DND-41 (cell line): ENCODE results near the gene DRC3.
A peak's percentile ranks its signal among the peaks of the same experiment; 100 is the strongest.
"Not testable (repeated sequence)": the region's sequence is repeated elsewhere in the genome, so short reads cannot be mapped to it uniquely, and the experiment has no call there.

Source experiments
- ATAC-seq: fragments of 200-7000 bp; cut with Tn5 transposase; 3 replicates; pipeline ENCODE4 v1.9.1; 2021; ENCODE audit warnings: low read depth; ENCODE audit not compliant: insufficient read depth
- DNase-seq: peaks from one replicate; pipeline ENCODE4 v3.0.0-alpha.2; 2020
- H2AFZ ChIP-seq: 2 replicates; pipeline ENCODE4 v1.6.0; 2012; ENCODE audit warnings: low read depth, low read length
- H3K27ac ChIP-seq: 2 replicates; pipeline ENCODE4 v1.5.1; 2012; ENCODE audit warnings: low read length, inconsistent platforms
- H3K27me3 ChIP-seq: fragments of 200-600 bp; sonication (generic); 2 replicates; pipeline ENCODE4 v1.6.0; 2012; ENCODE audit warnings: low read length, mild to moderate bottlenecking, inconsistent platforms; ENCODE audit not compliant: insufficient read depth, poor library complexity
- H3K36me3 ChIP-seq: 2 replicates; pipeline ENCODE4 v1.5.1; 2012; ENCODE audit warnings: low read length, inconsistent platforms; ENCODE audit not compliant: insufficient read depth
- H3K4me1 ChIP-seq: 2 replicates; pipeline ENCODE4 v1.5.1; 2012; ENCODE audit warnings: mild to moderate bottlenecking, low read length; ENCODE audit not compliant: insufficient read depth
- H3K4me2 ChIP-seq: 2 replicates; pipeline ENCODE4 v1.6.0; 2012; ENCODE audit warnings: mild to moderate bottlenecking, moderate library complexity, low read length, inconsistent platforms; ENCODE audit not compliant: insufficient read depth
- H3K4me3 ChIP-seq, 2 experiments: fragments of 200-600 bp in 1 of 2; shearing (Covaris generic) in 1 of 2; 2 replicates each; pipeline ENCODE4 v1.5.1; 2012 to 2016; ENCODE audit warnings: inconsistent platforms in 2 of 2, low read length in 2 of 2, mild to moderate bottlenecking in 2 of 2, low read depth in 1 of 2, moderate library complexity in 1 of 2
- H3K79me2 ChIP-seq: 2 replicates; pipeline ENCODE4 v1.6.0; 2012; ENCODE audit warnings: low read length, inconsistent platforms; ENCODE audit not compliant: insufficient read depth
- H3K9ac ChIP-seq: 2 replicates; pipeline ENCODE4 v1.6.0; 2012; ENCODE audit warnings: low read depth, mild to moderate bottlenecking, inconsistent platforms, low read length, moderate library complexity
- H3K9me3 ChIP-seq: 2 replicates; pipeline ENCODE4 v1.5.1; 2012; ENCODE audit warnings: low read length, moderate library complexity, mild to moderate bottlenecking, inconsistent platforms; ENCODE audit not compliant: insufficient read depth, severe bottlenecking
- H4K20me1 ChIP-seq: 2 replicates; pipeline ENCODE4 v1.6.0; 2012; ENCODE audit warnings: low read length; ENCODE audit not compliant: insufficient read depth
- EZH2 ChIP-seq: IDR thresholded peaks from 3 replicates; pipeline ENCODE4 v1.6.1; 2012; ENCODE audit warnings: borderline replicate concordance, low read depth, mild to moderate bottlenecking, moderate library complexity, low read length, inconsistent platforms; ENCODE audit not compliant: severe bottlenecking
- TF ChIP-seq, protein P1 (sequence below): IDR thresholded peaks from 2 replicates; pipeline ENCODE4 v1.5.1; 2012; ENCODE audit warnings: borderline replicate concordance, low read length, moderate library complexity, mild to moderate bottlenecking; ENCODE audit not compliant: poor library complexity, severe bottlenecking; ENCODE audit errors: extremely low read depth

The DRC3 gene

DNA sequence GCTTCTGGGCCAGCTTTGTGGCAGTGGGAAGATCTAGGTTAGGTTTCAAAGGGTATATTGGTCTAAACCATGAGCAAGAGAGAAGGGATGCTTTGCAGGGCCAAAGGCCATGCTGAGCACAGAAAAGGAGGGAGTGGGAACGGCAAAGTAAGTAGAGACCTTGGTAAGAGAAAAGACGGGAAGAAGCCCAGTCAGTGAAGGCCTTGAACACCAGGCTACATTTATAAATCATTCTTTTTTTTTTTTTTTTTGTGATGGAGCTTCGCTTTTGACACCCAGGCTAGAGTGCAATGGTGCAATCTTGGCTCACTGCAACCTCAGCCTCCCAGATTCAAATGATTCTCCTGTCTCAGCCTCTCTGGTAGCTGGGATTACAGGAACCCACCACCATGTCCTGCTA, 18.6 kb upstream of the DRC3 start:
- H3K9ac ChIP-seq, result no peak overlapping the region
- H4K20me1 ChIP-seq, result no peaks in the 10 kb centered on the region; the same call in 1 of the 2 replicates
- no peaks in the 10 kb centered on the region for H3K36me3 ChIP-seq
- DNase-seq (no peak), ATAC-seq (no peak)
- H3K79me2 ChIP-seq, result 0 out of 2 replicates have a peak, but pooled peaks cover 2% of the 10 kb centered on the region
- H3K4me3 ChIP-seq, result no peak overlapping the region
- no peak overlapping the region for H3K4me2 ChIP-seq
- H3K27me3 ChIP-seq, result no peaks in the 10 kb centered on the region
- H3K9me3 ChIP-seq, result no peaks in the 10 kb centered on the region
- no peak overlapping the region for H3K27ac ChIP-seq
- no peak for TF ChIP-seq EZH2
- TF ChIP-seq, protein P1, sequence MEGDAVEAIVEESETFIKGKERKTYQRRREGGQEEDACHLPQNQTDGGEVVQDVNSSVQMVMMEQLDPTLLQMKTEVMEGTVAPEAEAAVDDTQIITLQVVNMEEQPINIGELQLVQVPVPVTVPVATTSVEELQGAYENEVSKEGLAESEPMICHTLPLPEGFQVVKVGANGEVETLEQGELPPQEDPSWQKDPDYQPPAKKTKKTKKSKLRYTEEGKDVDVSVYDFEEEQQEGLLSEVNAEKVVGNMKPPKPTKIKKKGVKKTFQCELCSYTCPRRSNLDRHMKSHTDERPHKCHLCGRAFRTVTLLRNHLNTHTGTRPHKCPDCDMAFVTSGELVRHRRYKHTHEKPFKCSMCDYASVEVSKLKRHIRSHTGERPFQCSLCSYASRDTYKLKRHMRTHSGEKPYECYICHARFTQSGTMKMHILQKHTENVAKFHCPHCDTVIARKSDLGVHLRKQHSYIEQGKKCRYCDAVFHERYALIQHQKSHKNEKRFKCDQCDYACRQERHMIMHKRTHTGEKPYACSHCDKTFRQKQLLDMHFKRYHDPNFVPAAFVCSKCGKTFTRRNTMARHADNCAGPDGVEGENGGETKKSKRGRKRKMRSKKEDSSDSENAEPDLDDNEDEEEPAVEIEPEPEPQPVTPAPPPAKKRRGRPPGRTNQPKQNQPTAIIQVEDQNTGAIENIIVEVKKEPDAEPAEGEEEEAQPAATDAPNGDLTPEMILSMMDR, result no peak
- H3K4me1 ChIP-seq, result no peaks in the 10 kb centered on the region
- H2AFZ ChIP-seq, result no peak overlapping the region

- H3K9ac ChIP-seq, H3K27me3 ChIP-seq, ATAC-seq, H3K4me2 ChIP-seq, H3K79me2 ChIP-seq, H3K9me3 ChIP-seq, H3K4me3 ChIP-seq, H2AFZ ChIP-seq, H3K36me3 ChIP-seq, H3K27ac ChIP-seq, H3K4me1 ChIP-seq, H4K20me1 ChIP-seq: not testable (repeated sequence)
- DNase-seq, result peak; percentile 20
Observed at GRCh38 chr17:17955790-17956341, 16.8 kb upstream of the DRC3 start.

DNA sequence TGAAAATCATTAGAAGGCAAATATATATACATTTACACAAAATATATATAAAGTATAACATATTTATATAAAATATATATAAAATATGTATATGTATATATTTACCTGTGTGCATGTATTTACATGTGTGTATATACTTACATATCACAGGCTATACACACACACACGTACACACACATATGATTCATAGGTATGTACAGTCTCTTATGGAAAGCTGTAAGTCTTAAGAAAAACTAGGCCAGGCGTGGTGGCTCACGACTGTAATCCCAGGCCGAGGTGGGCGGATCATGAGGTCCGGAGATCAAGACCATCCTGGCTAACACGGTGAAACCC, 15.1 kb upstream of the DRC3 start:
- Histone ChIP-seq H3K4me3 (no peak overlapping the region), H2AFZ (no peak overlapping the region), H3K4me1 (no peaks in the 10 kb centered on the region), H4K20me1 (peaks cover 2% of the 10 kb centered on the region; the same call in 1 of the 2 replicates), H3K27me3 (no peaks in the 10 kb centered on the region), H3K27ac (no peak overlapping the region), H3K79me2 (0 out of 2 replicates have a peak, but pooled peaks cover 4% of the 10 kb centered on the region), H3K9me3 (no peaks in the 10 kb centered on the region), H3K9ac (no peak overlapping the region), H3K36me3 (no peaks in the 10 kb centered on the region), H3K4me2 (no peak overlapping the region)
- TF ChIP-seq, protein P1, result no peak
- TF ChIP-seq EZH2, result no peak
- DNase-seq (no peak), ATAC-seq (no peak)

DNA sequence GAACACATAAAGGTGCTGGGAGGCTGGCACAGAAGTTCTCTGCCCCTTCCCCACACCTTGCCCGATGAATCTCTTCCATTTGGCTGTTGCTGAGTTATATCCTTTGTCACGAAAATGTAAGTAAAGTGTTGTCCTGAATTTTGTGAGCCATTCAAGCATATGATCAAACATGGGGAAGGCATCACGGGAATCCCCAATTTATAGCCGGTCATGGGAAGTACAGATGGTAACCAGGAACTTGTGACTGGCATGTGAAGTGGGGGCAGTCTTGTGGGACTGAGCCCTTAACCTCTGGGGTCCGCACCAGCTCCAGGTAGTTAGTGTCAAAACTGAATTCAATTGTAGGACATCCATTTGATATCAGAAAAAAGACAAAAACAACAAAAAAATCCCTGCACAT, 13.7 kb upstream of the DRC3 start:
- Histone ChIP-seq H3K4me1 (no peaks in the 10 kb centered on the region), H3K27ac (no peak overlapping the region), H3K27me3 (no peaks in the 10 kb centered on the region), H3K36me3 (no peaks in the 10 kb centered on the region), H3K9ac (no peak overlapping the region), H3K4me3 (no peak overlapping the region), H3K4me2 (no peak overlapping the region), H3K79me2 (0 out of 2 replicates have a peak, but pooled peaks cover 4% of the 10 kb centered on the region), H4K20me1 (peaks cover 2% of the 10 kb centered on the region), H3K9me3 (no peaks in the 10 kb centered on the region), H2AFZ (no peak overlapping the region)
- DNase-seq (no peak), ATAC-seq (no peak)
- TF ChIP-seq, protein P1, result no peak
- no peak for TF ChIP-seq EZH2
